GM21447 (cell line): Measurements from ENCODE around the gene MSANTD1.
A peak's percentile ranks its signal among the peaks of the same experiment; 100 is the strongest.

Experiments
- ATAC-seq: cut with Tn5 transposase; IDR thresholded peaks from one replicate; pipeline ENCODE4 v1.9.1; 2021; ENCODE audit not compliant: unreplicated experiment

MSANTD1 gene

GRCh38 chr4:3248811-3249661, at the start of gene MSANTD1:
Gene MSANTD1, plus strand, starts transcription at chr4:3249159. Its CDS starts 64 bp downstream, at chr4:3249223.
- ATAC-seq = no peak

DNA sequence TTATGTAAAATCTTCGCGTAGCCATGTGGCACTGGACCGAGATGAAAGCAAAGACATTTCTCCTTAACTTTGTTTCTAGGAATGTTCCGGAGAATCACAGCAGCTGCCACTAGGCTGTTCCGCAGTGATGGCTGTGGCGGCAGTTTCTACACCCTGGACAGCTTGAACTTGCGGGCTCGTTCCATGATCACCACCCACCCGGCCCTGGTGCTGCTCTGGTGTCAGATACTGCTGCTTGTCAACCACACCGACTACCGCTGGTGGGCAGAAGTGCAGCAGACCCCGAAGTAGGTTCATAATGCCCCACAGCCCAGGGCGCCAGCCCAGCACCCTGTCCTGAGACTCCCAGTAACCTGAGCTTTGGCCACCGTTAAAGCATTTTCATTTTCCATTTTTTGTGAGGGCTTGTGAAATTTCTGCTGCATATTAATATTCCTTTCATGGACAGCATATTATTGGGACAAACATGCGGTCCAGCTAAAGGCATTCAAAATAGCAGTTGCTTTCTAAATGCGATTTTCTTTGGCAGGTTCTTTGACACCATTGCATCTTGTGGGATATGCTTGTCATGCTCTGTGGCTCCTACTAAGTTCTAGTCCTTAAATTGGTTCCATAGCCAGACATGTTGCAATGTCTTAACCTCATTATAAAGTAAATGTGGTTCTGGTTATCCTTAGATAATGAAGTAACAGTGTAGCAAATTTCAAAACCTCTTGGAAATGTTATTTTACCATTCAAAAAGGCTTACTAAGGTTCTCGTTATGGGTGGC, 49.1 kb upstream of the MSANTD1 start:
- no peak for ATAC-seq

DNA sequence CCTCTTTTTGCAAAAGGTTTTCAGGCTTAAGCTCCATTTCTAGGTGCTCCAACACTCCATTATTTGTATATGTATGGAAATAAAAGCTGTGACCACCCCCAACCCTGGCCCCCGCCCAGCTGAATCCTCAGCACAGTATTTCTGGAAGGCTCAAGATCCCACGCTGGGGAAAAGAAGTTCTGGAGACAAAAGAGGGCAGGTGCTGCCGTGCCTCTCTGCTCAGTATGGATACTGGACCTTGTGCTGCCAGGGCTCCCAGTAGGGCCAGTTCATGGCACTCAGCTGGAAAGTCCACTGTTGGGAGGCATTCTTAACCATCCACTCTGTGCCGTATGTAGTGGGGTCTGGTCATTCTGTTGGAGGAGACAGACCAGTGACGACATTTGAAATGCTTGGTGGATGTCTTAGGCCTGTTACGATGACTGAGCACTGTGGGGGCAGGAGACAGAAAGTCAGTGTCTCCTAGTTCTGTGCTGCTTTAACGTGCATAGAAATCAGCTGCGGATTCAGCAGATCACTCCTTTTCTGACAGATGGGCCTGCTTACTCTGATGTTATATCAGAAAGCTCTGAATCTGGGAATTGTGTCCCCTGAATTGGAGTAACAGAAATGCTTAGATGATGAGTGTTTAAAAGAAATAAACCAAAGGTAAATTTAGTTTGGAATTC, 48.4 kb upstream of the MSANTD1 start:
- no peak for ATAC-seq

GRCh38 chr4:3201718-3202702, 46.9 kb upstream of the MSANTD1 start:
- peak; percentile 71 for ATAC-seq

- no peak for ATAC-seq
These were observed 45.8 kb upstream of the MSANTD1 start for GRCh38 chr4:3202836-3203820.

GRCh38 chr4:3203971-3204431, 45.0 kb upstream of the MSANTD1 start:
- no peak for ATAC-seq

- no peak for ATAC-seq
These were observed 43.0 kb upstream of the MSANTD1 start for GRCh38 chr4:3205995-3206394.

GRCh38 chr4:3206439-3207100, 42.4 kb upstream of the MSANTD1 start:
- ATAC-seq = no peak

DNA sequence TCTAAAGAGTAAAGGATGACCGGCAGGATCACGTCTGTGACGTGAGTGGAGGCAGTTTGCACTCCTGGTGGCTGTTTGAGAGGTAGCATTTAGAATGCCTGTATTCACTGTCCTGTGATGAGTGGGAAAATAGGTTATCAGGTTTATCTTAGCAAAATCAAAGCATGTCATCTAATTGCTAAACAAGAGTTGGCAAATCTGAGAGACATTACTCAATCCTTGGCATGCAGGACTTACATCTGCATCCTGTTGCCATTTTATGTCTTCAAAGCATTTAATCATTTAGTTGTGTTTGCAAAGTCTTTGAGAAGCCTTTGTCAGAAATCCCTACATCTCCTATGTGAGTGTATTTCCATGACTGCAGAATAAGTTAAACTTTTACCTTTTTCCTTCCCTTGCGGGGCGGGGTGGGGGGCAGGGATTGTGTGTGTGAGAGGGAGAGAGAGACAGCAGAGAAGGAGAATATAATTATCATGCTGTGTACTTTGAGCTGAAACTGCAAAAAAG, 41.4 kb upstream of the MSANTD1 start:
- ATAC-seq = no peak

- no peak for ATAC-seq
These were observed 40.1 kb upstream of the MSANTD1 start for GRCh38 chr4:3208826-3209225.

- no peak for ATAC-seq
These were observed 39.2 kb upstream of the MSANTD1 start for GRCh38 chr4:3209551-3210325.

DNA sequence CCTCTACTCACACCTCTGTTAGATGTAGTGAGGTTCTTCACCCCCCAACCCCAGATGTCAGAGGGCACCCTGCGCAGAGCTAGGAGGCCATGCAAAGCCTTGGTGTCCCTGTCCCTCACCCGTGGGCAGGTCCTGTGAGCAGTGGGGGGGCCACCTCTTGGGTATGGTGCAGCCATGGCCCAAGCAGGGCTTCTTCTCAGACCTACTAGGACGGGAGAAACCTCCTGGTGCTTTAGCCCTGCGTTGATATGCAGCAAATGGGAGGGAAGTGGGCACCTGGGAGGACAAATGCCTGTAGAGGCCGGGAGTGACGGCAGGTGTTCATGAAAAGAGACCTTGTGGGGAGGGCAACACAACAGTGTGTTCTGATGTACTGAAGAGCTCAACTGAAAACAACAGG, 38.5 kb upstream of the MSANTD1 start:
- ATAC-seq = no peak

DNA sequence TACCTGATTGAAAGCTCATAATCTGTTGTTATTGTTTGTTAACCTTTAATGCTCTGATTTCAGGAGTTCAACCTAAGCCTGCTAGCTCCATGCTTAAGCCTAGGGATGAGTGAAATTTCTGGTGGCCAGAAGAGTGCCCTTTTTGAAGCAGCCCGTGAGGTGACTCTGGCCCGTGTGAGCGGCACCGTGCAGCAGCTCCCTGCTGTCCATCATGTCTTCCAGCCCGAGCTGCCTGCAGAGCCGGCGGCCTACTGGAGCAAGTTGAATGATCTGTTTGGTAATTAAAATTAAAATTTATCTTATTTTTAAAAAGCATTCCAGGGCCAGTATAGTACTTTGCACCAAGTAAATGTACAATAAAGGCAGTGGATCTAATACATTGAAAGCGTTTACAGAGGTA, 37.1 kb upstream of the MSANTD1 start:
- ATAC-seq = no peak

DNA sequence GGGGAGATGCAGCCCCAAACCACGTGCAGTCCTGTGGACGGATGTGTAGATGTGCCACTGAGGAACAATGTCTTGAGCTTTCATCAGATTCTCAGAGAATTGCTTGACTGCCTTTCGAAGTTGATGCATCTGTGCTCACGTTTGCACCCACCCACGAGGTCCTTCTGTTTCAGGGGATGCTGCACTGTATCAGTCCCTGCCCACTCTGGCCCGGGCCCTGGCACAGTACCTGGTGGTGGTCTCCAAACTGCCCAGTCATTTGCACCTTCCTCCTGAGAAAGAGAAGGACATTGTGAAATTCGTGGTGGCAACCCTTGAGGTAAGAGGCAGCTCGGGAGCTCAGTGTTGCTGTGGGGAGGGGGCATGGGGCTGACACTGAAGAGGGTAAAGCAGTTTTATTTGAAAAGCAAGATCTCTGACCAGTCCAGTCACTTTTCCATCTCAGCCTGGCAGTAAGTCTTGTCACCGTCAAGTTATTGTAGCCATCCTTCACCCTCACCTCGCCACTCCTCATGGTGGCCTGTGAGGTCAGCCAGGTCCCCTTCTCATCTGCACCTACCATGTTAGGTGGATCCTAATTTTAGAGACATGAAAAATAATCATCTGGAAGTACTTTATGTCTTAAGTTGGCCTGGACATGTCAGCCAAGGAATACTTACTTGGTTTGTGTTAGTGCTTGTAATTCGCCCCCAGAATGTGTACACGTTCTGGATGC, 36.4 kb upstream of the MSANTD1 start:
- no peak for ATAC-seq

GRCh38 chr4:3213106-3213425, 35.9 kb upstream of the MSANTD1 start:
- no peak for ATAC-seq

- ATAC-seq = no peak
These were observed 35.2 kb upstream of the MSANTD1 start for GRCh38 chr4:3213661-3214250.

DNA sequence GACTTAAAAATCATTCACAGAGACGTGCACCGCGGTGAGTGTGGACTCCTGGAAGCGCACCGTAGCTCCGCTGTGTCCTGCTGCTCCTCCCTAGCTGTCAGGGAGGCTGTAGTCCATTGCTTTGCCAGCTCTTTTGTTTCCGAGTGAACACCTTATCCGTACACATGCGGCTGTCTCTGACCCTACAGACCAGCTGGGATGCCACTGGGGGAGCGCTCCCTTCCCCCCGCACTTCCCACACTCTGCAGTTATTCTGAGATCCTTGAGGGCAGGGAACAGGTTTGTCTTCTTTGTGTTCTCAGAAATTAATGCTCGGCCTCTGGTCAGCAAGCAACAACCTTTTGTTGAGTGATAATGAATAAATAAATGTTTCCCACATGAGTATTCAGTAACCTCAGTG, 33.7 kb upstream of the MSANTD1 start:
- no peak for ATAC-seq
